Stomach (tissue), 9 donors: ENCODE measurements around the gene RBBP8NL. TPM values are rescaled to one million over a fixed set of nuclear protein-coding genes. Genes with fewer than 3 reads are reported as not detected.

Experiments used
- DNase-seq, 2 donors: peaks; one replicate each; pipeline versions ENCODE4 v3.0.0 to v3.0.0-alpha.2; 2013 to 2019
- H3K27ac ChIP-seq, 5 donors: fragments of 200-600 bp in 4 of 5; sonication (generic) in 4 of 5; one replicate each; pipeline ENCODE4 v1.5.1; 2013 to 2019; ENCODE audit warnings: mild to moderate bottlenecking in 1 of 5, moderate library complexity in 1 of 5
- H3K27me3 ChIP-seq, 3 donors: fragments of 200-600 bp; sonication (generic); one replicate each; pipeline ENCODE4 v1.5.1; 2017 to 2019; ENCODE audit warnings: mixed run types in 1 of 3
- H3K36me3 ChIP-seq, 4 donors: fragments of 200-600 bp; sonication (generic); 1 replicate in 3 of 4; 2 replicates in 1 of 4; pipeline ENCODE4 v1.5.1; 2016 to 2019
- H3K4me1 ChIP-seq, 4 donors: fragments of 200-600 bp; sonication (generic); one replicate each; pipeline ENCODE4 v1.5.1; 2016 to 2019
- H3K4me3 ChIP-seq, 4 donors: fragments of 200-600 bp; sonication (generic) in 3 of 4; one replicate each; pipeline ENCODE4 v1.5.1; 2016 to 2019; ENCODE audit warnings: mild to moderate bottlenecking in 1 of 4
- H3K9me3 ChIP-seq, 4 donors: fragments of 200-600 bp; sonication (generic); one replicate each; pipeline ENCODE4 v1.5.1; 2016 to 2019
- CTCF ChIP-seq, 7 experiments: fragments of 450-650 bp in 4 of 7; fragments of 200-600 bp in 3 of 7; sonication (generic) in 3 of 7; IDR thresholded peaks; one replicate each; pipeline ENCODE4 v1.5.1; 2016 to 2019; ENCODE audit warnings: antibody characterized with exemption in 7 of 7, control low read depth in 2 of 7, mild to moderate bottlenecking in 1 of 7
- EP300 ChIP-seq: sonication (generic); formaldehyde crosslinking; IDR thresholded peaks from one replicate; pipeline ENCODE4 v1.6.1; 2017; ENCODE audit warnings: antibody characterized with exemption
- POLR2A ChIP-seq, 4 donors: fragments of 450-650 bp; IDR thresholded peaks; one replicate each; pipeline ENCODE4 v1.6.1; 2016; ENCODE audit warnings: antibody characterized with exemption in 4 of 4, control low read depth in 2 of 4, mild to moderate bottlenecking in 1 of 4, moderate library complexity in 1 of 4
- POLR2AphosphoS5 ChIP-seq, 3 donors: sonication (generic); formaldehyde crosslinking; IDR thresholded peaks; one replicate each; pipeline ENCODE4 v1.6.1; 2016; ENCODE audit warnings: antibody characterized with exemption in 3 of 3
- WGBS, 5 donors: extraction: QIAGEN DNeasy Blood & Tissue Kit in 3 of 5; methylation state at CpG; one replicate each; pipeline versions ENCODE4 v1.1.5 to v1.1.7; 2013 to 2018; 5-methylcytosine and 5-hydroxymethylcytosine counted together
- intact Hi-C: fragments of 100-400 bp; cut with DNase I; formaldehyde crosslinking; loops from one replicate; pipeline ENCODE4 v1.15.1; 2023; ENCODE audit warnings: low total_unique reads
- polyA plus RNA-seq, 3 donors: library from polyadenylated mRNA; stranded (reverse); fragments of 200-250 nt; gene quantifications; one replicate each; pipeline ENCODE4 v1.2.3, GENCODE V29; 2013
- total RNA-seq, 5 donors: library from RNA; depleted of rRNA; stranded (reverse); fragments of >200 nt; gene quantifications; one replicate each; pipeline versions ENCODE4 v1.1.0 to v1.2.3, GENCODE V29; 2014 to 2016
- donor health status: healthy with polysubstance abuse.
- donor health status: Bipolar disorder and iron deficiency.
- donor health status: healthy.

RBBP8NL gene
- total and polyA plus RNA-seq, 8 donors, result 0.45 to 8.0 (median 2.2) TPM; not detected in 2

- no peak overlapping the region for H3K4me3 ChIP-seq
- H3K36me3 ChIP-seq, result no peaks in the 10 kb centered on the region
- peaks cover 26 to 62% (median 35%) of the 10 kb centered on the region in 4 donors for H3K4me1 ChIP-seq
- intact Hi-C loops, result no loop called here
- no peak for TF ChIP-seq EP300
- TF ChIP-seq CTCF (IDR thresholded peaks at IDR 0.05), result no peak
- no peak for TF ChIP-seq POLR2A (IDR thresholded peaks at IDR 0.05)
- TF ChIP-seq POLR2AphosphoS5 (IDR thresholded peaks at IDR 0.05), result no peak
- no peak overlapping the region for H3K27ac ChIP-seq
- 53 to 83% (median 69%) methylated on average over 4 to 11 of the region's 11 CpGs for WGBS, 5 donors
- H3K27me3 ChIP-seq, result peaks cover 0 to 26% (median 0%) of the 10 kb centered on the region in 3 donors
- peak in 1 of 2 donors; percentile 34 for DNase-seq
- H3K9me3 ChIP-seq, result no peaks in the 10 kb centered on the region
Measured at GRCh38 chr20:62413025-62413570, 14.2 kb downstream of the RBBP8NL start.

- peak overlapping the region in 2 of 5 donors; percentile 10 to 27 for H3K27ac ChIP-seq
- intact Hi-C loops, result no loop called here
- no peaks in the 10 kb centered on the region for H3K36me3 ChIP-seq
- peaks cover 0 to 23% (median 0%) of the 10 kb centered on the region in 3 donors for H3K27me3 ChIP-seq
- no peak for TF ChIP-seq CTCF (IDR thresholded peaks at IDR 0.05)
- no peak for TF ChIP-seq EP300
- no peak for TF ChIP-seq POLR2AphosphoS5 (IDR thresholded peaks at IDR 0.05)
- TF ChIP-seq POLR2A (IDR thresholded peaks at IDR 0.05), result no peak
- 63 to 79% (median 77%) methylated on average over 14 to 22 of the region's 22 CpGs for WGBS, 5 donors
- no peaks in the 10 kb centered on the region for H3K9me3 ChIP-seq
- DNase-seq, result peak in 1 of 2 donors; percentile 81
- H3K4me3 ChIP-seq, result no peak overlapping the region
- H3K4me1 ChIP-seq, result peaks cover 30 to 69% (median 42%) of the 10 kb centered on the region in 4 donors
Measured at GRCh38 chr20:62412194-62413024, 14.9 kb downstream of the RBBP8NL start.

GRCh38 chr20:62411479-62412193, 15.7 kb downstream of the RBBP8NL start:
- Histone ChIP-seq H3K4me3 (no peak overlapping the region), H3K4me1 (peaks cover 32 to 72% (median 45%) of the 10 kb centered on the region in 4 donors), H3K27me3 (peaks cover 0 to 16% (median 0%) of the 10 kb centered on the region in 3 donors), H3K36me3 (no peaks in the 10 kb centered on the region), H3K27ac (peak overlapping the region in 3 of 5 donors; percentile 4 to 27 (median 10)), H3K9me3 (no peaks in the 10 kb centered on the region)
- TF ChIP-seq POLR2A (IDR thresholded peaks at IDR 0.05) (no peak), CTCF (IDR thresholded peaks at IDR 0.05) (peak in 1 of 7 experiments; percentile 29), EP300 (no peak)
- WGBS, 5 donors, result 43 to 77% (median 58%) methylated on average over 5 to 24 of the region's 24 CpGs
- intact Hi-C loops, result no loop called here
- peak; percentile 41 to 43 for DNase-seq
